ENCODE data around the gene IFTAP.

DNA sequence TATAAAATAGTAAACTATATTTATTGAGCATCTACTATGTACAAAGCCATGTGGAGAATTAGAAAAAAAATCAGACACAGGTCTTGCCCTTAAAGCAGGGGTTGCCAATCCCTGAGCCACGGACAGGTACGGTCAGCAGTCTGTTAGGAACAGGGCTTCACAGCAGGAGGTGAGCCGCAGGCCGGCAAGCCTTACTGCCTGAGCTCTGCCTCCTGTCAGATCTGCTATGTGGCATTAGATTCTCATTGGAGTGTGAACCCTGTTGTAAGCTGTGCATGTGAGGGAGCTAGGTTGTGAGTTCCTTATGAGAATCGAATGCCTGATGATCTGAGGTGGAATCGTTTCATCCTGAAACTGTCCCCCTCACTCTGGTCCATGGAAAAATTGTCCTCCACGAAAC, 5.9 kb downstream of the IFTAP start:
- TF ChIP-seq, protein P1, sequence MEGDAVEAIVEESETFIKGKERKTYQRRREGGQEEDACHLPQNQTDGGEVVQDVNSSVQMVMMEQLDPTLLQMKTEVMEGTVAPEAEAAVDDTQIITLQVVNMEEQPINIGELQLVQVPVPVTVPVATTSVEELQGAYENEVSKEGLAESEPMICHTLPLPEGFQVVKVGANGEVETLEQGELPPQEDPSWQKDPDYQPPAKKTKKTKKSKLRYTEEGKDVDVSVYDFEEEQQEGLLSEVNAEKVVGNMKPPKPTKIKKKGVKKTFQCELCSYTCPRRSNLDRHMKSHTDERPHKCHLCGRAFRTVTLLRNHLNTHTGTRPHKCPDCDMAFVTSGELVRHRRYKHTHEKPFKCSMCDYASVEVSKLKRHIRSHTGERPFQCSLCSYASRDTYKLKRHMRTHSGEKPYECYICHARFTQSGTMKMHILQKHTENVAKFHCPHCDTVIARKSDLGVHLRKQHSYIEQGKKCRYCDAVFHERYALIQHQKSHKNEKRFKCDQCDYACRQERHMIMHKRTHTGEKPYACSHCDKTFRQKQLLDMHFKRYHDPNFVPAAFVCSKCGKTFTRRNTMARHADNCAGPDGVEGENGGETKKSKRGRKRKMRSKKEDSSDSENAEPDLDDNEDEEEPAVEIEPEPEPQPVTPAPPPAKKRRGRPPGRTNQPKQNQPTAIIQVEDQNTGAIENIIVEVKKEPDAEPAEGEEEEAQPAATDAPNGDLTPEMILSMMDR (IDR thresholded peaks at IDR 0.05 in 8 of 11, conservative IDR thresholded peaks at IDR 0.05 in 3 of 11): no peak
- no peak for TF ChIP-seq POLR2A (IDR thresholded peaks at IDR 0.05)
- no peak for TF ChIP-seq POLR2AphosphoS5 (IDR thresholded peaks at IDR 0.05)

All from spleen (tissue), 7 donors.